Mesodermal cell (in vitro differentiated cells): Measurements from ENCODE around the gene PMVK.

Experiments
- H3K27ac ChIP-seq: 2 replicates; pipeline ENCODE4 v1.7.0; 2013; ENCODE audit warnings: mild to moderate bottlenecking, low read depth, low read length, moderate library complexity; ENCODE audit not compliant: severe bottlenecking
- H3K36me3 ChIP-seq: 2 replicates; pipeline ENCODE4 v1.7.1; 2013; ENCODE audit warnings: mild to moderate bottlenecking, low read length, moderate library complexity; ENCODE audit not compliant: control insufficient read depth, insufficient read depth
- H3K4me1 ChIP-seq: one replicate; pipeline ENCODE4 v1.7.1; 2013; ENCODE audit warnings: mild to moderate bottlenecking, low read length; ENCODE audit not compliant: insufficient read depth, control insufficient read depth, poor library complexity, severe bottlenecking
- H3K4me3 ChIP-seq: 2 replicates; pipeline ENCODE4 v1.7.0; 2013; ENCODE audit warnings: low read length, control low read depth, mild to moderate bottlenecking; ENCODE audit not compliant: insufficient read depth, poor library complexity, severe bottlenecking; ENCODE audit errors: extremely low read depth
- H3K9me3 ChIP-seq: 2 replicates; pipeline ENCODE4 v1.7.1; 2013; ENCODE audit warnings: mild to moderate bottlenecking, low read length, moderate library complexity; ENCODE audit not compliant: control insufficient read depth
- WGBS, 2 experiments: methylation state at CpG; one replicate each; pipeline ENCODE4 v1.1.5; 2013; ENCODE audit warnings: missing lambda C conversion rate in 2 of 2; ENCODE audit not compliant: insufficient coverage in 2 of 2; 5-methylcytosine and 5-hydroxymethylcytosine counted together

Gene PMVK

GRCh38 chr1:154966111-154966510 lies 29.6 kb upstream of the PMVK start:
- Histone ChIP-seq H3K27ac (no peak overlapping the region), H3K36me3 (peaks cover 75% of the 10 kb centered on the region), H3K4me3 (no peak overlapping the region), H3K4me1 (peaks cover 30% of the 10 kb centered on the region), H3K9me3 (no peaks in the 10 kb centered on the region)
- no CpG with 5 or more reads among the region's 7 CpGs for WGBS, 2 experiments

GRCh38 chr1:154964359-154964758 lies 27.8 kb upstream of the PMVK start:
- no peak overlapping the region for H3K27ac ChIP-seq
- H3K4me3 ChIP-seq: no peak overlapping the region
- no peaks in the 10 kb centered on the region for H3K9me3 ChIP-seq
- WGBS, 2 experiments: 90 to 95% methylated on average over 3 to 5 of the region's 6 CpGs
- peaks cover 76% of the 10 kb centered on the region for H3K36me3 ChIP-seq
- H3K4me1 ChIP-seq: peaks cover 34% of the 10 kb centered on the region

- WGBS, 2 experiments: 94 to 98% methylated on average over 6 to 7 of the region's 8 CpGs
Observed at GRCh38 chr1:154963643-154964042, 27.1 kb upstream of the PMVK start.

GRCh38 chr1:154962795-154963330 lies 26.3 kb upstream of the PMVK start:
- H3K36me3 ChIP-seq: peaks cover 76% of the 10 kb centered on the region
- H3K4me1 ChIP-seq: peaks cover 30% of the 10 kb centered on the region
- no peaks in the 10 kb centered on the region for H3K9me3 ChIP-seq
- peak overlapping the region; percentile 88 for H3K27ac ChIP-seq
- no peak overlapping the region for H3K4me3 ChIP-seq
- 75 to 86% methylated on average over 4 to 5 of the region's 6 CpGs for WGBS, 2 experiments

More at GRCh38 chr1:154963643-154964042, 27.1 kb upstream of the PMVK start:
- Histone ChIP-seq H3K4me1 (peaks cover 34% of the 10 kb centered on the region), H3K36me3 (peaks cover 76% of the 10 kb centered on the region), H3K4me3 (no peak overlapping the region), H3K9me3 (no peaks in the 10 kb centered on the region), H3K27ac (no peak overlapping the region)

GRCh38 chr1:154962156-154962749 lies 25.7 kb upstream of the PMVK start:
- peaks cover 32% of the 10 kb centered on the region for H3K4me1 ChIP-seq
- H3K4me3 ChIP-seq: peak overlapping the region; percentile 80
- no peaks in the 10 kb centered on the region for H3K9me3 ChIP-seq
- peaks cover 74% of the 10 kb centered on the region for H3K36me3 ChIP-seq
- peak overlapping the region; percentile 88 for H3K27ac ChIP-seq
- 21 to 34% methylated on average over 12 to 17 of the region's 25 CpGs for WGBS, 2 experiments

- Histone ChIP-seq H3K9me3 (no peaks in the 10 kb centered on the region), H3K27ac (peak within 1 kb of the TSS; percentile 88), H3K36me3 (peaks cover 66% of the 10 kb centered on the region), H3K4me1 (peaks cover 38% of the 10 kb centered on the region), H3K4me3 (peak within 1 kb of the TSS; percentile 80)
- 1% methylated on average over 65 to 67 of the region's 93 CpGs for WGBS, 2 experiments
Observed at GRCh38 chr1:154961207-154962155, 25.0 kb upstream of the PMVK start, which contains the start of gene PYGO2. PYGO2 (minus strand) TSS chr1:154961782; CDS start chr1:154961576, 206 bp downstream.

- WGBS, 2 experiments: 81 to 86% methylated on average over 5 to 7 of the region's 10 CpGs
- no peaks in the 10 kb centered on the region for H3K9me3 ChIP-seq
- peaks cover 39% of the 10 kb centered on the region for H3K4me1 ChIP-seq
- H3K27ac ChIP-seq: no peak overlapping the region
- peak overlapping the region; percentile 80 for H3K4me3 ChIP-seq
- peaks cover 57% of the 10 kb centered on the region for H3K36me3 ChIP-seq
Observed at GRCh38 chr1:154960446-154961136, 24.1 kb upstream of the PMVK start.

GRCh38 chr1:154959426-154959780 lies 22.9 kb upstream of the PMVK start:
- Histone ChIP-seq H3K4me3 (no peak overlapping the region), H3K36me3 (peaks cover 45% of the 10 kb centered on the region), H3K4me1 (peaks cover 50% of the 10 kb centered on the region), H3K9me3 (no peaks in the 10 kb centered on the region), H3K27ac (no peak overlapping the region)
- WGBS, 2 experiments: 95 to 100% methylated on average over 4 to 5 of the region's 7 CpGs

- 94 to 96% methylated on average over 12 to 13 of the region's 16 CpGs for WGBS, 2 experiments
- Histone ChIP-seq H3K27ac (no peak overlapping the region), H3K4me1 (peaks cover 52% of the 10 kb centered on the region)
Observed at GRCh38 chr1:154958681-154959425, 22.3 kb upstream of the PMVK start.

GRCh38 chr1:154958036-154958435 lies 21.5 kb upstream of the PMVK start:
- 80% methylated on average over 1 of the region's 2 CpGs; no CpG with 5 or more reads in 1 of the 2 experiments for WGBS, 2 experiments
- no peak overlapping the region for H3K4me3 ChIP-seq
- peaks cover 35% of the 10 kb centered on the region for H3K36me3 ChIP-seq
- H3K27ac ChIP-seq: no peak overlapping the region
- H3K9me3 ChIP-seq: no peaks in the 10 kb centered on the region
- H3K4me1 ChIP-seq: peaks cover 45% of the 10 kb centered on the region

More at GRCh38 chr1:154958681-154959425, 22.3 kb upstream of the PMVK start:
- peaks cover 40% of the 10 kb centered on the region for H3K36me3 ChIP-seq
- no peak overlapping the region for H3K4me3 ChIP-seq
- no peaks in the 10 kb centered on the region for H3K9me3 ChIP-seq
